HG03432 (cell line): ENCODE data around the gene TBC1D16.

ENCODE experiments used
- ATAC-seq: cut with Tn5 transposase; IDR thresholded peaks from one replicate; pipeline ENCODE4 v1.9.1; 2021; ENCODE audit warnings: mild to moderate bottlenecking, moderate library complexity; ENCODE audit not compliant: unreplicated experiment

The TBC1D16 gene

GRCh38 chr17:79990051-79990592, 45.5 kb downstream of the TBC1D16 start:
- ATAC-seq: no peak

DNA sequence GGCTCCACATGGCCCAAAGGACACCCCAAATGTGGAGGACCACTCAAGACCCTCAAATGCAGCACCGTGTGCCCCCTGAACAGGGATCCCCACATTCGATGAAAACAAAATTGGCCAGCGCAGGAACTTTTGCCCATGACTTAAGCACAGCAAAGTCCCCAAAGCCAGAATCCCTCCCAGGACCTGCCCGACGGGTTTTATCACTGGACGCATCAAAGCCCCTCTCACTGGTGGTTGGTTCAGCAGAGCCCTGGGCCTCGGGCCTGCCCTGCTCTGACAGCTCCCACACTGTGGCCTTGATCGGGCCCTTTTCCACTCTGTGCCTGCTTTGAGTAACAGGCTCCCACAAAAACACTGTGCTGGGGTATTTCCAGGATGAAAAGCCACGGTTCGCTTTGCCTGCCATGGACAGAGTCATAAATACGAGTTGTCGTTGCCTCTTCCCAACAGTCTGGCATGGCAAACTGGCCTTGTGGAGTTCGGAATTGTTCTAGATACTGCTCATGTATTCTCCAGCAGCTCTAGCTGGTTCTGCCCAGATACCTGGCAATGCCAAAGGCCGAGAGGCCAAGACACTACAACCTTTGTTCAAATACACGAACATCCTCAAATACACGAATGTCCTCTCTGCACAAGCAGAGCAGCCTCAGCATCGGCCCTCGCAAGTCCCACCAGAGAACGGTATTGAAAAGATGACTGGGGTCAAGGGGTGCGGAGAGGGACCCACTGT, 46.4 kb downstream of the TBC1D16 start:
- ATAC-seq: no peak

DNA sequence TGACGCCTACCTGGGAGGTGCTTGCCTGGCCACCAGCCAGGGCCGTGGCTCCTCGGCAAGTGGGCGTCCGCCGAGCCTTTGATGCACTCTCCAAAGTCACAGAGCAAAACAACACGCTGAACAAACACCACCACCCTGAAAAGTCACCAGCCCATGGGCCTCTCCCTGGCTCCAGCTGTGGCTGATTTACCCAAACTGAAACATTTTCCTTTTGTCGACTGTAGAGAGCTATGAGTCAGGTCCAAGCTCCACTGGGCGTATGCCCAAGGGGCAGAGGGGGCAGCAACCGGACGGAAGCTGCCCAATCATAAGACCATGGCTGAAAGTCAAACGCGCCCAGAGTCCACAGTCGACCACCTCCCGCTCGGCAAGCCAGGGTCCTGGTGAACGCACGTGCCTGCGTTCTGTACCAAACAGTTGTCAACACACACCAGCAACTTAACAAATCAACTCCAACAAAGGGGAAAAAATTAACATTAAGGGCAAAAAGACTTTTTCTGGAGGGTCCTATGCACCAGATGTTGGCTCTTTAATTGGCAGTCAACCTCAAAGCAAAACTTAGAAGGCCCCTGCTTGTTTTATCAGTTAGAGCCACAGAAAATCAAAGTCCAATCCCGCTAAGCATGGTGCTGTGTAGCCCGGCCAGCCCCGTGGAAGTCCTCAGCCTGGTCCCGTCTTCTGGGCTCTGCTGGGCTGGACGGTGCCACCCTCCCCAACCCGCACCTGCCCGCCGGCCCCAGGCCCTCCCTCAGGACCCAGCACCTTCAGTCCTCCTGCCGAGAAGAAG, 47.3 kb downstream of the TBC1D16 start:
- no peak for ATAC-seq

- ATAC-seq: no peak
Measured at GRCh38 chr17:79987935-79988184, 47.8 kb downstream of the TBC1D16 start.

GRCh38 chr17:79987187-79987934, 48.3 kb downstream of the TBC1D16 start:
- ATAC-seq: no peak

DNA sequence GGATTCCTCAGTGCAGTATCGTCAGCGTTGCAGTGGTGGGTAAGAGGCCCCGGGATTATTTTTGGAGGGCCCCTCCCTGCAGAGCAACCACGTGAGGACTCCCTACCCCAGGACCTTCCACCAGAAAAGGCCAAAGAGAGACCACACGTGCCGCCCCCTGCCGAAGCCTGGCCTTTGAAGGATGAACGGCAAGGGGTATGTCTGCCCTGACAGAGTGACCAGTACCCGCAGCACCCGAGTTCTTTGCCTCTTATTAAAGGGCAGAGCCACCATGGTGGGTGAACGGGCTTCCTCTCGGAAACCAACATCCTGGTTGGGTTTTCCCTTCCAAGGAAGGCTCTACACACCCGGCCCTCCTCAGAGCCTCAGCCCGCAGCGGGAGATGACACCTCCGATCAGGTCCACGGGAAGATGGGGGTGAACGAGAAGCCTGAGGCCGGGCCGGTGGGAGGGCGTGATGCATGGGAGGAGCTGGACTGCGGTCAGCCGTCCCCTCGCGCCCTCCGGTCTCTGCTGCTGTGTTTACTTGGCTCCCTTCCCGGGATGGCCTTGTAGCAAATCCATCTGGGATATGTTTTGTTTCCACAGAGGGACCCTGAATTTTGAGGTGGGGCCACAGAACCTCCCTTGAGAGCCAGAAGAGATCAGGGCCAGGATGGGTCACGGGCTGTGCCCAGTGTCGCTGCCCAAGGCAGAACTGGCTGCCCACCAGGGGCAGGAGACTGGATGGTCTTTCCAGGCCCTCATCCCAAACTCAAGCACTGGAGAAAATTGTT, 49.1 kb downstream of the TBC1D16 start:
- ATAC-seq: no peak

- ATAC-seq: no peak
Measured at GRCh38 chr17:79985943-79986391, 49.7 kb downstream of the TBC1D16 start.

GRCh38 chr17:79985361-79985942, 50.2 kb downstream of the TBC1D16 start:
- ATAC-seq: no peak

DNA sequence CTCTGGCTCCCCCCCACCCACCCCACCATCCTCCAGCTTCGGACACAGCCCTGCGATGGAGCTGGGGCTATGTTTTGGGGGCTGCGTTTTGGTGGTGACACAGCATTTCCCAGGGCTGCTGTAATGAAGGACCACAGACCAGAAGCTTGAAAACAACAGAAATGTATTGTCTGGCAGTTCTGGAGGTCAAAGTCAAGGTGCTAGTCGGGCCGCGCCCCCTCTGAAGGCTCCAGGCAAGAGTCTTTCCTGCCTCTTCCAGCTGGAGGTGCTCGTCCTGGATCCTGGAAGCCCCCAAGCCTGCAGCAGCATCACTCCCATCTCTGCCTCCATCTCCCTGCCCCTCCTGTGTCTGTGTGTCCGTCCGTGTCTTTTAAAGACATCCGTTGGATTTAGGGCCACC, 50.8 kb downstream of the TBC1D16 start:
- no peak for ATAC-seq

- no peak for ATAC-seq
Measured at GRCh38 chr17:79984045-79984840, 51.4 kb downstream of the TBC1D16 start.

GRCh38 chr17:79983456-79983855, 52.2 kb downstream of the TBC1D16 start:
- no peak for ATAC-seq

- no peak for ATAC-seq
Measured at GRCh38 chr17:79982986-79983385, 52.7 kb downstream of the TBC1D16 start.

DNA sequence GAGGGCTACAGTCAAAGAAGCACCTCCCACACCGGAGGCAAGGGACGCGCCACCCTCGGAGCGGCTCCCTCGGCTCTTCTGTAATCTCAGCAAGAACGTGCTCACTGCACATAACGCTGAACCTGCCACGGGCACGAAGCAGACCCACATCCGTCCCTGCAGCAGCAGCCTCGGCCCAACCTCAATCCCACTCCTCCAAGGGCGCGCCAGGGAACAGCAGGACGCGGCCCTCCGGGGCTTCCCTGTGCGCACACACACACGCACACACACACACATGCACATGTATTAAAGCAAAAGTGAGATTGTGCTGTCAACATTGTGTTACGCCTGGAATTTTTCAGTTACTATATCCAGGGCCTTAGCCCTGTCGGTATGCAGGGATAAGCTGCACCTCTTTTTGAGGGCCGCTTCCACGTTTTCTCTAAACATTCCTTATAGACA, 54.0 kb downstream of the TBC1D16 start:
- ATAC-seq: no peak

DNA sequence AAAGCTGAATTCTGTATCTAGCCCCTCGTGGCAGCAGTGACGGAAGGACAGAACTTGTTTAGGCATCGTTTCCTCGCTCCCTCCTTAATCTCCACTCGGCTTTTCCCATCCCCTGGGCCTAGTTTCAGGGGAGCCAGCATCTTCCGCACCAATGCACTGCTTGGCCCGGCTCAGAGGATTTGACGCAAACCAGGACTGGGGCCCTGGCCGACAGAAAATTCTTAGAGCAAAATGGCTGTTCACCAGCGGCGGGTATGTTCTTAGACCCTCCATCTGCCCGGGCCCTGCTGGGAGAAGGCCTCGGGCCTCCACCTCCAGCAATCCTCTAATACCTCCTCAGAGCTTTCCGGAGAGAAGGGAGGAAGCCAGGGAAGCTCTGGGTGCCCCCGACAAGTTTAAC, 54.6 kb downstream of the TBC1D16 start:
- ATAC-seq: no peak

DNA sequence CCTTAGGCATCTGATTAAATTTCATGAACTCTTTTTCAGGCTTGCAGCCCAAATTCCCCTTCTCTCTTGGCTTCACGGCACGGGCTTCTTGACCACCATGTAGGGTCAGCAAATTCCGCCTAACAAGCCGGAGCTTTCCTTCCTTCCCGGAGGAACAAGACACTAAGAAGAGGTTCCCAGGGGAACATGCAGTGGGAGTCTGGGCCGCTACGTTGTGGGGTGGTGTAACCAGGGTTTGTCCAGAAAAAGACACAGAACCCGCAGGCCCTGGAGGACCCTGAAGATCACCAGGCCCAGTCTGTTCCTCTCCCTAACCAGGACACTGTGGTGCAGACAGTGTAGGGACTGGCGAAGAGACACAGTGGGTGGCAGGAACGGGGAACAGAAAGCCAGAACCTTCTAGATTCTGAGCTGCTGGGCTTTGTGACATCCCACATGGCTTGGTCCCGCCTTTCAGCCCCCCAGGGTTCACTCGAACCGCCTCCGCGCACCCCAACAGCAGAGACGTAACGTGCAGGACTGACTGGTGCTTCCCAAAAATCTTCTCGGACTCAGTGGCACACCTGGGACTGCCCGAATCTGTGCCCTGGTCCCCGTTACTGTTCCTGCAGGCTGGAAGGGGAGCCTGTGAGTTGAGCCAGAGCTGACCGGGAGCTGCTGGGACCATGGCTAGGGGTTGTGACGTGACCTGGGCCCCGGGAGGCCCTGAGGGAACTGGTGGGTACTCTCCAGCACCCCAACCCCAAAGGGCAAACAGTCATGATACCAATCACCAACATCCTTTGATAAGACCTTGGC, 55.2 kb downstream of the TBC1D16 start:
- no peak for ATAC-seq

DNA sequence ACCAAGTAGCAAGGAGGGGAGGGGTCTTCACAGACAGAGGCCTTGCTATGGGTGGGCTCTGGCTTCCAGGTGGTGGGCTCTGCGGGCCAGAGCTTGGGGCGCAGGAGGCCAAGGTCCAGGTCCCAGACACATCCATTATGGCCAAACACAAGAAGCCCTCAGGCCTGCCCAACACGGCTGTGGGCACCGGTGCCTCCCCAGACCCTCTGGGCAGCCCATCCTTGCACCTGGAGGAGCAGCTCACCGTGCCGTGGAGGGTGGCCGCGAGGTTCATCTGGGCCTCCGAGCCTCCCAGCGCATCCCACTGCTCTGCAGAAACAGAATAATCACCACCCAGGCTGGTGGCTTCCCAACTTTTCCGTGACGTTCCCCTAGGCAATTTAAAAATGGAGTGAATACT, 55.9 kb downstream of the TBC1D16 start:
- no peak for ATAC-seq

DNA sequence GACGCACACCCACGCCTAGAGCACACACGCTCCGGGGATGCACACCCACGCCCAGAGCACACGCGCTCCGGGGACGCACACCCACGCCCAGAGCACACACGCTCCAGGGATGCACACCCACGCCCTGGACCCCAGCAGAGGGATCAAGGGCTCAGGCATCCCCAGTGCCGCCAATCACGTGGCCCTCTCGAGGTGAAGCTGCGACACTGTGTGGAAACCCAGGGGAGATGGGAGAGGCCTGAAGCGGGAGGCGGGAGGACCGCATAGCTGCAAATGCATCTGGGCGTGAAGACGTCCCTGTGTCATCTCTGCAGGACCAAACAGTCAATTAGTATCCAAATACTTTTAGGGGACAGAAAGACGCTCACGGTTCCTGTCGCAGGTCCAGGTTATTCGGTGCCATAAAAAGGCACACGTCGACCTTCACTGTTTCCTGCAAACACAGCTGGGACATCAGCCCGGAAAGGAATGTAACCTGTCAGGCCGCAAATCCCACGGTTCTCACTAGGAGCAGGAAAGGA, 56.4 kb downstream of the TBC1D16 start:
- no peak for ATAC-seq

GRCh38 chr17:79978548-79978855, 57.2 kb downstream of the TBC1D16 start:
- no peak for ATAC-seq
